Lower leg skin (tissue), 3 donors: Measurements from ENCODE around the gene KIF25.

Experiments used
- CTCF ChIP-seq, 3 donors: fragments of 450-650 bp; IDR thresholded peaks; one replicate each; pipeline ENCODE4 v1.5.1; 2016; ENCODE audit warnings: antibody characterized with exemption in 3 of 3, mild to moderate bottlenecking in 3 of 3, moderate library complexity in 2 of 3
- POLR2A ChIP-seq, 2 donors: fragments of 450-650 bp; IDR thresholded peaks; one replicate each; pipeline ENCODE4 v1.6.1; 2016 to 2017; ENCODE audit warnings: antibody characterized with exemption in 2 of 2, mild to moderate bottlenecking in 1 of 2, moderate library complexity in 1 of 2

- TF ChIP-seq CTCF (IDR thresholded peaks at IDR 0.05) (no peak), POLR2A (IDR thresholded peaks at IDR 0.05) (no peak)
Observed at GRCh38 chr6:168035098-168035660, 37.7 kb downstream of the KIF25 start.
